RWPE1 (cell line): Measurements from ENCODE around the gene ZFP37.

Experiments
- CTCF ChIA-PET: fragments of 350-600 bp; sonication (Branson Sonifier 250); formaldehyde crosslinking; extraction: SDS; loops from one replicate; lab custom pipeline; 2021; lab: Yijun Ruan, JAX
- POLR2A ChIA-PET: fragments of 400-600 bp; formaldehyde crosslinking; extraction: SDS; loops from one replicate; lab custom pipeline; 2020; ENCODE audit warnings: antibody characterized with exemption; ENCODE audit not compliant: low non-redundant PET; lab: Yijun Ruan, JAX
- DNase-seq: peaks from one replicate; pipeline ENCODE4 v3.0.0; 2012; ENCODE audit warnings: low spot score
- H3K27ac ChIP-seq: fragments of 450-650 bp; 2 replicates; pipeline ENCODE4 v1.5.1; 2017
- TF ChIP-seq, protein P1 (sequence below): fragments of 450-650 bp; conservative IDR thresholded peaks from 2 replicates; pipeline ENCODE4 v1.5.1; 2017; ENCODE audit warnings: low read depth, mild to moderate bottlenecking

ZFP37 gene

DNA sequence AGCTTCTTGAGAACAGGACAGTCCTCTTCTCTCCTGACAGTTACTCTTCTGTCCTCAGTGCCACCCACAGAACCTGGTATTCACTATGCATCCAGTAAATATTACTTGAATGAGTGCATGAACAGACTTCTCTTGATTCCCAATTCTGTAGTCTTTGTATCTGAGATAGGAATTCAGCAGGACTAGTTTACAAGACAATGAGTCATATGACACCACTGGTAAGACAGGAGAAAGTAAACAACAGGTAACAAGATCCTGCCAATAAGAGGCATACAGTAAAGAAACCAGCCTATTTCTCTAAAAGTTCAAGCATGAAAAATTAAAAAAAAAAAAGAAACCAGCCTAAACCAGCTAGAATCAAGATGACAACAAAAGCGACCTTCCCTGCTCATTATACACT is 50.7 kb downstream of the ZFP37 start:
- TF ChIP-seq, protein P1, sequence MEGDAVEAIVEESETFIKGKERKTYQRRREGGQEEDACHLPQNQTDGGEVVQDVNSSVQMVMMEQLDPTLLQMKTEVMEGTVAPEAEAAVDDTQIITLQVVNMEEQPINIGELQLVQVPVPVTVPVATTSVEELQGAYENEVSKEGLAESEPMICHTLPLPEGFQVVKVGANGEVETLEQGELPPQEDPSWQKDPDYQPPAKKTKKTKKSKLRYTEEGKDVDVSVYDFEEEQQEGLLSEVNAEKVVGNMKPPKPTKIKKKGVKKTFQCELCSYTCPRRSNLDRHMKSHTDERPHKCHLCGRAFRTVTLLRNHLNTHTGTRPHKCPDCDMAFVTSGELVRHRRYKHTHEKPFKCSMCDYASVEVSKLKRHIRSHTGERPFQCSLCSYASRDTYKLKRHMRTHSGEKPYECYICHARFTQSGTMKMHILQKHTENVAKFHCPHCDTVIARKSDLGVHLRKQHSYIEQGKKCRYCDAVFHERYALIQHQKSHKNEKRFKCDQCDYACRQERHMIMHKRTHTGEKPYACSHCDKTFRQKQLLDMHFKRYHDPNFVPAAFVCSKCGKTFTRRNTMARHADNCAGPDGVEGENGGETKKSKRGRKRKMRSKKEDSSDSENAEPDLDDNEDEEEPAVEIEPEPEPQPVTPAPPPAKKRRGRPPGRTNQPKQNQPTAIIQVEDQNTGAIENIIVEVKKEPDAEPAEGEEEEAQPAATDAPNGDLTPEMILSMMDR, result no peak
- no peak overlapping the region for H3K27ac ChIP-seq
- CTCF ChIA-PET, result no interaction called here
- DNase-seq, result peak; percentile 19
- POLR2A ChIA-PET, result no interaction called here

DNA sequence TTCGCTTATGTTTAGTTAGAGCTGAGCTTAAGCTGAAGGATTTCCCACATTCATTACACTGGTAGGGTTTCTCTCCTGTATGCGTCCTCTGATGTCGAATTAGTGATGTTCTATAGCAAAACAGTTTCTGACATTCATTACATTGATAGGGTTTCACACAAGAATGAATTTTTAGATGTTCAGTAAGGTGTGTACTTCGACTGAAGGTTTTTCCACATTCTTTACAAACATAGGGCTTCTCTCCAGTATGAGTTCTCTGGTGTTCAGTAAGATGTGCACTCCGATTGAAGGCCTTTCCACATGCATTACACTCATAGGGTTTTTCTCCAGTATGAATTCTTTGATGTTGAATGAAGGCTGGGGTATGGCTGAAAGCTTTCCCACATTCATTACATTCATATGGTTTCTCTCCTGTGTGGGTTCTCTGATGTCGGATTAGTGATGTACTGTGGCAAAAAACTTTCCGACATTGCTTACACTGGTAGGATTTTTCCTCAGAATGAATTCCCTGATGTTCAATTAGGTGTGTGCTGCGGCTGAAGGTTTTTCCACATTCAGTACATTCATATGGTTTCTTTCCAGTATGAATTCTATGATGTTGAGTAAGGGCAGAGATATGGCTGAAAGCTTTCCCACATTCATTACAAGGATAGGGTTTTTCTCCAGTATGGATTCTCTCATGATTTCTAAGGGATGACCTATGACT is 59.1 kb downstream of the ZFP37 start:
- DNase-seq, result no peak
- CTCF ChIA-PET, result interaction anchor here (0.5 to 0.6 kb wide), 2 partner anchors 465 to 1237 kb away, joined by 3 to 4 read pairs; no protein-coding TSS in a partner anchor
- no peak overlapping the region for H3K27ac ChIP-seq
- POLR2A ChIA-PET, result no interaction called here
- TF ChIP-seq, protein P1, result no peak
